Fibroblast of the aortic adventitia (primary cell): ENCODE results near the gene RNF214. TPM values are rescaled to one million over a fixed set of nuclear protein-coding genes. Genes with fewer than 3 reads are reported as not detected.
"Not testable (repeated sequence)": the region's sequence is repeated elsewhere in the genome, so short reads cannot be mapped to it uniquely, and the experiment has no call there.

ENCODE experiments used
- DNase-seq: peaks from one replicate; pipeline ENCODE4 v3.0.0-alpha.2; 2010; ENCODE audit warnings: low read depth
- H3K4me3 ChIP-seq: 2 replicates; pipeline ENCODE4 v1.5.1; 2011; ENCODE audit warnings: low read depth, mild to moderate bottlenecking, control low read depth, low read length, moderate library complexity
- total RNA-seq: library from RNA; depleted of rRNA; stranded (reverse); fragments of >200 nt; gene quantifications from 2 replicates; pipeline ENCODE4 v1.2.3, GENCODE V29; 2012; ENCODE audit warnings: low replicate concordance
- TF ChIP-seq, protein P1 (sequence below): IDR thresholded peaks from 2 replicates; pipeline ENCODE4 v1.5.1; 2011; ENCODE audit warnings: mild to moderate bottlenecking, low read length, control low read depth, inconsistent platforms; ENCODE audit not compliant: insufficient read depth

The RNF214 gene
- total RNA-seq, 1 donor: 19.3 TPM

DNA sequence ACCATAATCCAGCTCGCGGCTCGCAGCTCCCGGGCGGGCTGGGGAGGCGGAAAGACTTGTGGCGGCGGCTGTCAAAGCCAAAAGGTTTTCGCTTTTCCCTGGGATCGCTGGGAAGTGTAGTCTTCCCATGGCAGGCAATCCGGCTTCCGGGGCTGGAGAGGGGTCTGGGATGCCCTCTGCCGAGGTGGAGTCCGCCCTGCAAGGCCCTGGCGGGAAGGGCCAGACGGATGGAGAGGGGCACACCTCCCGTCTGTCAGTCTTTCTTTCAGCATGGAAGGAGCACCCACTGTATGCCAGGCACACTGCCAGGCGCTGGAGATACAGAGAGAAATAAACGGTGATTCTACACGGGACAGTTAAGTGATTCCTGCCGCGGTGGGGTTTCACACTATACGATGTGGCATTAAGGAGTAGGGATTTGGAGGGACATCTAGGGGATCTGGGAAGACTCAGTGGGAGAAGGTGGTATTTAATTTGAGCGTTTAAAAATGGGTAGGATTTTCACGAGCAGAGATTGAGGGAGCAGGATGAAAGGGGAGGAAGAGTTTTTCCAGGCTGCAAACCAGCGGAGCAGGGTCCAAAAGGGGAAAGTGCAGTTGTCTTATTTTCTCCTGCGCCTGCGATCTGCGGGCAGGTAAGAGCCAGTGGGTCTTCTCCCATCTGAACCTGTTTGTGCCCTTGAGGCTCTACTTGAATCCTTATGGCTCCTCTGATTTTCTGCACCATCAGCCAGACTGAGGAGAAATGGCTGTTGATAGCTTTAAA lies 83.9 kb downstream of the RNF214 start, which contains the start of gene BACE1:
Gene BACE1, minus strand, starts transcription at position 60 of the 765 bp plus-strand sequence. CDS start 461 bp downstream, outside the sequence.
- DNase-seq: peak; percentile 84
- TF ChIP-seq, protein P1, sequence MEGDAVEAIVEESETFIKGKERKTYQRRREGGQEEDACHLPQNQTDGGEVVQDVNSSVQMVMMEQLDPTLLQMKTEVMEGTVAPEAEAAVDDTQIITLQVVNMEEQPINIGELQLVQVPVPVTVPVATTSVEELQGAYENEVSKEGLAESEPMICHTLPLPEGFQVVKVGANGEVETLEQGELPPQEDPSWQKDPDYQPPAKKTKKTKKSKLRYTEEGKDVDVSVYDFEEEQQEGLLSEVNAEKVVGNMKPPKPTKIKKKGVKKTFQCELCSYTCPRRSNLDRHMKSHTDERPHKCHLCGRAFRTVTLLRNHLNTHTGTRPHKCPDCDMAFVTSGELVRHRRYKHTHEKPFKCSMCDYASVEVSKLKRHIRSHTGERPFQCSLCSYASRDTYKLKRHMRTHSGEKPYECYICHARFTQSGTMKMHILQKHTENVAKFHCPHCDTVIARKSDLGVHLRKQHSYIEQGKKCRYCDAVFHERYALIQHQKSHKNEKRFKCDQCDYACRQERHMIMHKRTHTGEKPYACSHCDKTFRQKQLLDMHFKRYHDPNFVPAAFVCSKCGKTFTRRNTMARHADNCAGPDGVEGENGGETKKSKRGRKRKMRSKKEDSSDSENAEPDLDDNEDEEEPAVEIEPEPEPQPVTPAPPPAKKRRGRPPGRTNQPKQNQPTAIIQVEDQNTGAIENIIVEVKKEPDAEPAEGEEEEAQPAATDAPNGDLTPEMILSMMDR: peak; percentile 75
- peak within 1 kb of the TSS; percentile 86 for H3K4me3 ChIP-seq

DNA sequence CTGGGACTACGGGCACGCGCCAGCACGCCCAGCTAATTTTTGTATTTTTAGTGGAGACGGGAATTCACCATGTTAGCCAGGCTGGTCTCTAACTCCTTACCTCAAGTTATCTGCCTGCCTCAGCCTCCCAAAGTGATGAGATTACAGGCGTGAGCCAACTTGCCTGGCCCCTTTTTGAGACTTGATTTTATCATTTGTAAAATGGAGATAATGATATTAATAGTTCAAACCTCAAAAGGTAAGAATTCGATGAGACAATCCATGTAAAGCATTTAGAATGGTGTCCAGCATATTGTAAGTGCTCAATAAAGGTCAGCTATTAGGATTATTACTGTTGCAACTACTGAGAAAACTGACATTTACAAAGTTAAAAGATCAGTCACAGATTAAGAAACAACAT lies 86.3 kb downstream of the RNF214 start:
- TF ChIP-seq, protein P1: no peak
- no peak overlapping the region for H3K4me3 ChIP-seq
- DNase-seq: no peak

DNA sequence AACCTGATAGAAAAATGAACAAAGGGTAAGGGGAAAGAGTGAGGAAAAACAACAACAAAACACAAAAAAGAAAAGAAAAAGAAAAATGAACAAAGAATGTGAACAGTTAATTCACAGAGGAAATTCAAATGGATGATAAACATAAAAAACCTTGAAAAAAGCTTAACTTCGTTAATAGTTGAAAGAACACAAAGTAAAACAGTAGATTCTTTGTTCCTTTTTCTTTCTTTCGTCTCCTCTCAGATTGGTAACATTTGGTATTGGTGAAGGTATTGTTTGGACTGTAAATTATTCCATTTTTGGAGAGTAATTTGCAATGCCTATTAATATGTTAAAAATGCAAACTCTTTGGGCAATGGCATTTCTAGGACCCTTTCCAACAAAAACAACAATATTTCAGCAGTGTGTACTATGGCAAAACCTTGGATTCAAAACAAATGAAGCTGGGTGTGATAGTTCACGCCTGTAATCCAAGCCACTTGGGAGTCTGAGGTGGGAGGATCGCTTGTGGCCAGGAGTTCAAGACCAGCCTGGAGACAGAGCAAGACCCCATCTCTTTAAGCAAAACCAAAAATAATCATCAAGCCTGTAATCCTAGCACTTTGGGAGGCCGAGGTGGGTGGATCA lies 86.9 kb downstream of the RNF214 start:
- DNase-seq: peak; percentile 74
- TF ChIP-seq, protein P1: no peak
- no peak overlapping the region for H3K4me3 ChIP-seq

DNA sequence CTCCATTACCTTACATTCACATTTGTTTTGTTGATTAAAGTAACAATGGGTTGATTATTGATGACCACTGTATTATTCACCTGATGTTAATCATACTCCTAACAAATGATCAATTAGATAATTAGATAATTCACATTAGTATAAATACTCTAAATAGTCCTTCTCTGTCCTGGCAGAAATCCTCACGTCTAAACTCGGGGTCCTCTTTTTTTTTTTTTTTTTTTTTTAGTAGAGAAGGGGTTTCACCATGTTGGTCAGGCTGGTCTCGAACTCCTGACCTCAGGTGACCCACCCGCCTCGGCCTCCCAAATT lies 94.7 kb downstream of the RNF214 start:
- not testable (repeated sequence) for DNase-seq

DNA sequence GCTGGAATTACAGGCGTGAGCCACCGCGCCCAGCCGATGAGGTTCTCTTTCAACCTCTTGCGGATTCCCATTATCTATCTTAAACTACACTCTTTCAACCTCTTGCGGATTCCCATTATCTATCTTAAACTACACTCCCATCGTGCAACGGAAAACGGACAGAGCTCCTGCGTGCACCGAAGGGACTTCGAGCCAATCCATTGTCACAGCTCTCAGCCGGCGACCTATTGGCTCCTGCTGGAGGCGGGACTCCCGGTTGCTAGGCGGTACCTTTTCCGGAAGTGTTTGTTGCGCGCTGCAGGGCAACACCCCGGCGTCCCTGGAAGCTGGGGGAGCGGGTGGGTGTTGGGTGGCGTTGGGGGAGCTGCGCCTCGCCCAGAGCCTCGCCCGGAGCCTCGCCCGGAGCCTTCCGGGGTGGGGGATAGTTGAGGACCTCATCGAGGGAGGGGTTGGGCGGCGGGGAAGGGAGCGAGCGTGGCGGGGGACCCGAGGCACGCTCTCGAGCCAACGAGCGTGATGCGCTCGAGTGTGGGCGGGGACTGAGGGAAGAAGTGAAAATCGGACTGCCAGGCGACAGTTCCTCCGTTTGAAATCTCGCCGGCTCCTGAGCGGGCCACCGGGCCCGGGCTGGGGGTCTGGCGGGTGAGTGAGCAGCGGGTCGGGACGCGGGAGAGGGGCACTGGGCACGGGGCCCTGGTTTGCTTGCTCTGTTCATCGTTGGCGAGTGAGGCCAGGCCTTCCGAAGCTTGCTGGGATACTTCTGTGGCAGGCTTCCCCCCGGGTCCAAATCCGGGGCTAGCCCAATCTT lies 95.3 kb downstream of the RNF214 start, which contains the start of gene CEP164:
Gene CEP164, plus strand, starts transcription at position 288 of the 808 bp plus-strand sequence. CDS start 10,733 bp downstream, outside the sequence.
- DNase-seq: peak; percentile 97
- TF ChIP-seq, protein P1: no peak
- peak within 1 kb of the TSS; percentile 83 for H3K4me3 ChIP-seq

More for the DNA sequence above, 94.7 kb downstream of the RNF214 start:
- peak overlapping the region; percentile 83 for H3K4me3 ChIP-seq

DNA sequence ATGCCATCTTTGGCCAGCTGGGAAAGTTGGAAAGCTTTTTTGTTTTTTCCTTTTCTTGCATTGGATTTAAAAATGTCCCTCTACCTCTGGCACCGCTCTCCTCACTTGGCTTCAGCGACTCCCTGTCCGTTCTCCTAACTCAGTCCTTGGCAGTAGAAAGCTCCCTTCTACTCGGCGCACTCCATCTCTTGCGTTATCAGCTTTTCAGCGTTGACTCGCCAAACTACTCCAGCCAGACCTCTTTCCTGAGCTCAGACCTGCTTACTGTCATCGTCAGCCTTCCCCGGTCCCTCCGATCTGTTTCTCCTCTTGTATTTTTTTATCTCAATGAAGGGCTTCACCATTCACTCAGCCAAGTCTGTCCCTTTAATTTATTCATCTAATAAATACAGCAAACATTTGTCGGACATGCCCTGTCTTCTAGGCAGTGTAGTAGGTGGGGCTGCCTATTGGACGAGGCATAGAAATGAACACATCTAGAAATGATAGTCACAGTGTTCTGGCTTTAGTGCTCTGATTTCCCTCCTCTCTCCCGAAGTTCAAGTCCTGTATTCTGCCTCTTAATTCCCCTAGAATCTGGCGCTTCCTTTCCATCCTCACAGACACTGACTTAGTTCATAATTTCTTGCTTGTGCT lies 96.0 kb downstream of the RNF214 start:
- peak overlapping the region; percentile 83 for H3K4me3 ChIP-seq
- TF ChIP-seq, protein P1: no peak
- peak; percentile 74 for DNase-seq
